MM.1S (cell line): ENCODE results near the gene GPATCH3.

Experiments used
- DNase-seq: peaks from one replicate; pipeline ENCODE4 v3.0.0-alpha.2; 2015
- H2AFZ ChIP-seq: fragments of 300-600 bp; sonication (generic); 2 replicates; pipeline ENCODE4 v1.6.0; 2016; ENCODE audit warnings: antibody characterized with exemption, low read length
- H3F3A ChIP-seq: fragments of 300-600 bp; sonication (generic); 2 replicates; pipeline ENCODE4 v1.6.1; 2016; ENCODE audit warnings: mild to moderate bottlenecking, antibody characterized with exemption, low read length, moderate library complexity, mixed read lengths; ENCODE audit not compliant: insufficient read depth
- H3K27ac ChIP-seq: fragments of 300-600 bp; sonication (generic); 2 replicates; pipeline ENCODE4 v1.5.1; 2016; ENCODE audit warnings: mild to moderate bottlenecking, low read length
- H3K27me3 ChIP-seq: fragments of 300-600 bp; sonication (generic); replicated peaks from 2 replicates; pipeline ENCODE4 v1.6.0; 2016; ENCODE audit warnings: low read length; ENCODE audit not compliant: insufficient read depth
- H3K36me3 ChIP-seq: fragments of 300-600 bp; sonication (generic); replicated peaks from 2 replicates; pipeline ENCODE4 v1.6.1; 2016; ENCODE audit warnings: mild to moderate bottlenecking, low read length, mixed read lengths; ENCODE audit not compliant: insufficient read depth
- H3K4me1 ChIP-seq: fragments of 300-600 bp; sonication (generic); 2 replicates; pipeline ENCODE4 v1.6.1; 2016; ENCODE audit warnings: low read length, mixed read lengths
- H3K4me2 ChIP-seq: fragments of 300-600 bp; sonication (generic); 2 replicates; pipeline ENCODE4 v1.6.0; 2016; ENCODE audit warnings: low read depth, low read length
- H3K4me3 ChIP-seq: fragments of 300-600 bp; sonication (generic); 2 replicates; pipeline ENCODE4 v1.5.1; 2016; ENCODE audit warnings: low read length, mixed read lengths
- H3K79me2 ChIP-seq: fragments of 300-600 bp; sonication (generic); 2 replicates; pipeline ENCODE4 v1.6.1; 2016; ENCODE audit warnings: mixed run types, low read length, mixed read lengths
- H3K9ac ChIP-seq: fragments of 300-600 bp; sonication (generic); 2 replicates; pipeline ENCODE4 v1.6.1; 2016; ENCODE audit warnings: low read length, mixed read lengths
- H3K9me2 ChIP-seq: fragments of 300-600 bp; sonication (generic); replicated peaks from 2 replicates; pipeline ENCODE4 v1.6.1; 2016; ENCODE audit warnings: mild to moderate bottlenecking, low read length, mixed read lengths; ENCODE audit not compliant: insufficient read depth
- H3K9me3 ChIP-seq: fragments of 300-600 bp; sonication (generic); replicated peaks from 2 replicates; pipeline ENCODE4 v1.6.1; 2016; ENCODE audit warnings: mild to moderate bottlenecking, low read length, mixed read lengths; ENCODE audit not compliant: insufficient read depth
- H4K20me1 ChIP-seq: fragments of 300-600 bp; sonication (generic); 2 replicates; pipeline ENCODE4 v1.6.1; 2016; ENCODE audit warnings: mild to moderate bottlenecking, low read length, moderate library complexity, mixed read lengths; ENCODE audit not compliant: insufficient read depth
- EZH2 ChIP-seq: fragments of 300-600 bp; sonication (generic); optimal IDR thresholded peaks from 2 replicates; pipeline ENCODE3; 2017; ENCODE audit warnings: low read depth, mild to moderate bottlenecking, antibody characterized with exemption, low read length, mixed read lengths
- EZH2phosphoT487 ChIP-seq: fragments of 300-600 bp; sonication (generic); IDR thresholded peaks from 2 replicates; pipeline ENCODE4 v1.6.1; 2018; ENCODE audit warnings: antibody characterized with exemption, low read length
- TF ChIP-seq, protein P1 (sequence below): fragments of 300-600 bp; sonication (generic); IDR thresholded peaks from 2 replicates; pipeline ENCODE4 v1.5.1; 2016; ENCODE audit warnings: antibody characterized with exemption, low read length, mixed read lengths

GPATCH3 gene

DNA sequence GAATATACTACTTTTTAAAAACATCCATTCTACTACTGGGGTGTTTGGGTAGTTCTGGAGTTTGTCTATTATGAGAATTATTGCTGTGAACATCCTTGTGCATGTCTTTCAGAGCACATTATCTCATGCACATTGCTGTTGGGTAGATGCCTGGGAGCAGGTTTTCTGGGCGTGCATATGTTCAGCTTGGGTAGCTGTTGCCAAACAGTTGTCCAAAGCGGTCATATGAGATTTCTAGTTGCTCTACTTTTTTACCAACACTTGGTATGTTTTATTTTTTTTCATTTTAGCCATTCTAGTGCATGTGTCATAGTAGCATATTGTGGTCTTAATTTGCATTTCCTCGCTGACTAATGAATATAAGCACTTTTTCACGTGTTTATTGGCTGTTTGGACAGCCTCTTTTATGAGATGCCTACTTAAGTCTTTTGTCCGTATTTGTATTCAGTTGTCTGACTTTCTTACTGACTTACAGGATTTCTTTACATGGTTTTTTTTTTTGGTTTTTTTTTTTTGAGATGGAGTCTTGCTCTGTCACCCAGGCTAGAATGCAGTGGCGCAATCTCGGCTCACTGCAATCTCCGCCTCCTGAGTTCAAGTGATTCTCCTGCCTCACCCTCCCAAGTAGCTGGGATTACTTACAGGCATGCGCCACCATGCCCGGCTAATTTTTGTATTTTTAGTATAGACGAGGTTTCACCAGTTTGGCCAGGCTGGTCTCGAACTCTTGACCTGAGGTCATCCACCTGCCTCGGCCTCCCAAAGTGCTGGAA, 55.7 kb downstream of the GPATCH3 start:
- H3K9ac ChIP-seq, result no peak overlapping the region
- no peak for TF ChIP-seq EZH2phosphoT487
- TF ChIP-seq EZH2, result no peak
- TF ChIP-seq, protein P1, sequence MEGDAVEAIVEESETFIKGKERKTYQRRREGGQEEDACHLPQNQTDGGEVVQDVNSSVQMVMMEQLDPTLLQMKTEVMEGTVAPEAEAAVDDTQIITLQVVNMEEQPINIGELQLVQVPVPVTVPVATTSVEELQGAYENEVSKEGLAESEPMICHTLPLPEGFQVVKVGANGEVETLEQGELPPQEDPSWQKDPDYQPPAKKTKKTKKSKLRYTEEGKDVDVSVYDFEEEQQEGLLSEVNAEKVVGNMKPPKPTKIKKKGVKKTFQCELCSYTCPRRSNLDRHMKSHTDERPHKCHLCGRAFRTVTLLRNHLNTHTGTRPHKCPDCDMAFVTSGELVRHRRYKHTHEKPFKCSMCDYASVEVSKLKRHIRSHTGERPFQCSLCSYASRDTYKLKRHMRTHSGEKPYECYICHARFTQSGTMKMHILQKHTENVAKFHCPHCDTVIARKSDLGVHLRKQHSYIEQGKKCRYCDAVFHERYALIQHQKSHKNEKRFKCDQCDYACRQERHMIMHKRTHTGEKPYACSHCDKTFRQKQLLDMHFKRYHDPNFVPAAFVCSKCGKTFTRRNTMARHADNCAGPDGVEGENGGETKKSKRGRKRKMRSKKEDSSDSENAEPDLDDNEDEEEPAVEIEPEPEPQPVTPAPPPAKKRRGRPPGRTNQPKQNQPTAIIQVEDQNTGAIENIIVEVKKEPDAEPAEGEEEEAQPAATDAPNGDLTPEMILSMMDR, result no peak
- peaks cover 8% of the 10 kb centered on the region for H3F3A ChIP-seq
- no peak for DNase-seq
- peaks cover 12% of the 10 kb centered on the region for H3K4me1 ChIP-seq
- peaks cover 58% of the 10 kb centered on the region for H3K79me2 ChIP-seq
- no peaks in the 10 kb centered on the region for H3K9me2 ChIP-seq
- H3K4me3 ChIP-seq, result no peak overlapping the region
- H2AFZ ChIP-seq, result no peak overlapping the region
- no peaks in the 10 kb centered on the region for H4K20me1 ChIP-seq
- no peaks in the 10 kb centered on the region for H3K27me3 ChIP-seq
- no peak overlapping the region for H3K4me2 ChIP-seq
- no peak overlapping the region for H3K27ac ChIP-seq
- H3K36me3 ChIP-seq, result no peaks in the 10 kb centered on the region
- no peaks in the 10 kb centered on the region for H3K9me3 ChIP-seq
